A673 (cell line): ENCODE results near the gene NR5A1.

Experiments used
- EZH2 ChIP-seq: fragments of 200-600 bp; sonication (generic); IDR thresholded peaks from 2 replicates; pipeline ENCODE4 v1.6.1; 2017; ENCODE audit warnings: borderline replicate concordance, low read depth, mild to moderate bottlenecking, mixed read lengths, antibody characterized with exemption, low read length; ENCODE audit not compliant: poor library complexity, severe bottlenecking
- TF ChIP-seq, protein P1 (sequence below): fragments of 300-800, 200-600 bp; sonication (generic); conservative IDR thresholded peaks from 2 replicates; pipeline ENCODE4 v1.5.1; 2017; ENCODE audit warnings: low read depth, mild to moderate bottlenecking, antibody characterized with exemption, low read length, moderate library complexity, mixed read lengths

DNA sequence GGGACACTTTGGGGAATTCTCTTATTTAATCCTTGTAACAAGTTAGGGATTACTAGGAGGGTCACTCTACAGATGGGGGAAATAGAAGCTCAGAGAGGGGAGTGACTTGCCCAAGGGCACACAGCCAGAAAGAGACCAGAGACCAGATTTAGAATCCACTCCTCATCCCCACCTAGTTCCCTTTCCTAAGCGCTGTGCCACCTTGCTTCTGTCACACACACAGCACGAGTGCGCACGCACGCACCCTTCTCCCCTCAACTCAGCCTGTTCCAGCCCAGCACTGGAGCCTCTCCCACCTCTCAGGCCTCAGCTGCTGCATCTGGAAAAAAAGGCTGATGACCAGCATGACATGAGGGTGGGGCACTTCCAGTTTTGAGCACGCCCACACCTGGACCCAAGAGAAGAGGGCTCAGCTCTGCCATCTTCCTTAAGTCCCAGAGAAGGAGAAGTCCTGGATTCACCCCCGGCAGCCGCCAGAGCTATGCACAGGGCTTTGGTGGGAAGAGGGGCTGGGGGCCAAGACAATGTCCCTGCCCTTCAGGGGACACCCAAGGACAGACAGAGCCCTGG is 18.5 kb downstream of the NR5A1 start:
- TF ChIP-seq, protein P1, sequence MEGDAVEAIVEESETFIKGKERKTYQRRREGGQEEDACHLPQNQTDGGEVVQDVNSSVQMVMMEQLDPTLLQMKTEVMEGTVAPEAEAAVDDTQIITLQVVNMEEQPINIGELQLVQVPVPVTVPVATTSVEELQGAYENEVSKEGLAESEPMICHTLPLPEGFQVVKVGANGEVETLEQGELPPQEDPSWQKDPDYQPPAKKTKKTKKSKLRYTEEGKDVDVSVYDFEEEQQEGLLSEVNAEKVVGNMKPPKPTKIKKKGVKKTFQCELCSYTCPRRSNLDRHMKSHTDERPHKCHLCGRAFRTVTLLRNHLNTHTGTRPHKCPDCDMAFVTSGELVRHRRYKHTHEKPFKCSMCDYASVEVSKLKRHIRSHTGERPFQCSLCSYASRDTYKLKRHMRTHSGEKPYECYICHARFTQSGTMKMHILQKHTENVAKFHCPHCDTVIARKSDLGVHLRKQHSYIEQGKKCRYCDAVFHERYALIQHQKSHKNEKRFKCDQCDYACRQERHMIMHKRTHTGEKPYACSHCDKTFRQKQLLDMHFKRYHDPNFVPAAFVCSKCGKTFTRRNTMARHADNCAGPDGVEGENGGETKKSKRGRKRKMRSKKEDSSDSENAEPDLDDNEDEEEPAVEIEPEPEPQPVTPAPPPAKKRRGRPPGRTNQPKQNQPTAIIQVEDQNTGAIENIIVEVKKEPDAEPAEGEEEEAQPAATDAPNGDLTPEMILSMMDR, result no peak
- TF ChIP-seq EZH2, result no peak
